ENCODE measurements around the gene NTRK3. TPM values are rescaled to one million over a fixed set of nuclear protein-coding genes. Genes with fewer than 3 reads are reported as not detected.

Gene NTRK3
- total and polyA plus RNA-seq, 10 donors, result 0.33 to 6.6 (median 2.1) TPM

- no peaks in the 10 kb centered on the region for H3K9me3 ChIP-seq
- no peak for DNase-seq
- H3K4me3 ChIP-seq, result no peak overlapping the region
- intact Hi-C loops (cut with DNase I; ENCODE audit: low total_unique reads), result no loop called here
- WGBS, 5 donors, result 75 to 91% (median 89%) methylated on average over 7 of the region's 7 CpGs
- H3K4me1 ChIP-seq, result peaks cover 0 to 12% (median 0%) of the 10 kb centered on the region in 6 donors
- no peak for TF ChIP-seq POLR2AphosphoS5 (IDR thresholded peaks at IDR 0.05)
- TF ChIP-seq POLR2A (IDR thresholded peaks at IDR 0.05), result no peak
- TF ChIP-seq CTCF (IDR thresholded peaks at IDR 0.05 in 8 of 11, conservative IDR thresholded peaks at IDR 0.05 in 3 of 11), result no peak
- H3K27ac ChIP-seq, result no peak overlapping the region
- H3K27me3 ChIP-seq (replicated peaks in 1 of 7), result peaks cover 0 to under 1% (median 0%) of the 10 kb centered on the region in 7 donors
- H3K36me3 ChIP-seq, result no peaks in the 10 kb centered on the region
Measured at GRCh38 chr15:88012688-88013087, 243.9 kb downstream of the NTRK3 start.

GRCh38 chr15:88012233-88012632 lies 244.3 kb downstream of the NTRK3 start:
- no peak for DNase-seq
- no peaks in the 10 kb centered on the region for H3K9me3 ChIP-seq
- no peaks in the 10 kb centered on the region for H3K27me3 ChIP-seq (replicated peaks in 1 of 7)
- H3K4me3 ChIP-seq, result no peak overlapping the region
- H3K27ac ChIP-seq, result peak overlapping the region in 2 of 8 donors; percentile 40 to 55
- intact Hi-C loops (cut with DNase I; ENCODE audit: low total_unique reads), result no loop called here
- H3K4me1 ChIP-seq, result peaks cover 0 to 12% (median 0%) of the 10 kb centered on the region in 6 donors
- TF ChIP-seq POLR2AphosphoS5 (IDR thresholded peaks at IDR 0.05) (no peak), POLR2A (IDR thresholded peaks at IDR 0.05) (no peak), CTCF (IDR thresholded peaks at IDR 0.05 in 8 of 11, conservative IDR thresholded peaks at IDR 0.05 in 3 of 11) (no peak)
- no peaks in the 10 kb centered on the region for H3K36me3 ChIP-seq
- WGBS, 5 donors, result 7 to 20% (median 11%) methylated on average over 4 of the region's 4 CpGs

GRCh38 chr15:88011533-88011932 lies 245.0 kb downstream of the NTRK3 start:
- Histone ChIP-seq H3K36me3 (no peaks in the 10 kb centered on the region), H3K4me1 (peaks cover 0 to 12% (median 0%) of the 10 kb centered on the region in 6 donors), H3K4me3 (no peak overlapping the region), H3K27me3 (replicated peaks in 1 of 7) (no peaks in the 10 kb centered on the region), H3K27ac (peak overlapping the region in 3 of 8 donors; percentile 4 to 55 (median 40)), H3K9me3 (no peaks in the 10 kb centered on the region)
- intact Hi-C loops (cut with DNase I; ENCODE audit: low total_unique reads), result no loop called here
- TF ChIP-seq POLR2AphosphoS5 (IDR thresholded peaks at IDR 0.05) (no peak), POLR2A (IDR thresholded peaks at IDR 0.05) (no peak), CTCF (IDR thresholded peaks at IDR 0.05 in 8 of 11, conservative IDR thresholded peaks at IDR 0.05 in 3 of 11) (no peak)
- DNase-seq, result no peak
- WGBS, 5 donors, result 81 to 87% (median 84%) methylated on average over 4 of the region's 4 CpGs

- intact Hi-C loops (cut with DNase I; ENCODE audit: low total_unique reads), result no loop called here
Measured at GRCh38 chr15:88006146-88006545, 250.4 kb downstream of the NTRK3 start.

More at GRCh38 chr15:88006146-88006545, 250.4 kb downstream of the NTRK3 start:
- H3K27me3 ChIP-seq (replicated peaks in 1 of 7), result no peaks in the 10 kb centered on the region
- no peak overlapping the region for H3K27ac ChIP-seq
- DNase-seq, result no peak
- peaks cover 0 to 6% (median 3%) of the 10 kb centered on the region in 8 donors for H3K9me3 ChIP-seq
- WGBS, 5 donors, result 65 to 88% (median 86%) methylated on average over 3 of the region's 3 CpGs
- H3K4me1 ChIP-seq, result no peaks in the 10 kb centered on the region
- no peak overlapping the region for H3K4me3 ChIP-seq
- H3K36me3 ChIP-seq, result no peaks in the 10 kb centered on the region
- TF ChIP-seq POLR2A (IDR thresholded peaks at IDR 0.05) (no peak), CTCF (IDR thresholded peaks at IDR 0.05 in 8 of 11, conservative IDR thresholded peaks at IDR 0.05 in 3 of 11) (no peak), POLR2AphosphoS5 (IDR thresholded peaks at IDR 0.05) (no peak)
